ENCODE measurements around the gene CFAP45.

The CFAP45 gene

GRCh38 chr1:159923203-159924024 lies 23.4 kb upstream of the CFAP45 start:
- peak; percentile 85 for DNase-seq (ENCODE audit: low spot score)

- no peak for DNase-seq (ENCODE audit: low spot score)
Observed at GRCh38 chr1:159922511-159923202, 22.7 kb upstream of the CFAP45 start.

- peak; percentile 7 for DNase-seq (ENCODE audit: low spot score)
Observed at GRCh38 chr1:159921700-159922504, 21.9 kb upstream of the CFAP45 start.

GRCh38 chr1:159921251-159921650 lies 21.3 kb upstream of the CFAP45 start:
- DNase-seq (ENCODE audit: low spot score): peak; percentile 12

DNA sequence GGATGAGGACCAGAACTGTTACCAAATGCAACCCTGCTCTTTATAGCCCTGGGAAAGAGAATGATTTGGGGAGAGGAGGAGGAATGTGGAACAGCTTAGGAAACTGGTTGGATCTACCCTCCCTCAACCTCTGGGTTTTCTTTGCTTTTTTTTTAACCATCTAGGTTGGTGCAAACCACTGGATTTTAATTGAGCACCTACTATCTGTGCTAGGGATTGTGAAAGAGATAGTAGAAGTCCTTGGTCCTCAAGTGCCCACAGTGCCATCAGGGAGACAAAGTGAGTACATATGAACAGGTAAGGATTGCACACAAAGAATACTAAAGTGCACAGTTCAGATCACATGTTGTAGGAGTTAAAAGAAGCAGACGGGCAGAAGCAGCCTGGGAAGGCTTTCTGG lies 20.7 kb upstream of the CFAP45 start:
- DNase-seq (ENCODE audit: low spot score): no peak

GRCh38 chr1:159920202-159920601 lies 20.2 kb upstream of the CFAP45 start:
- no peak for DNase-seq (ENCODE audit: low spot score)

- DNase-seq (ENCODE audit: low spot score): no peak
Observed at GRCh38 chr1:159919236-159919865, 19.4 kb upstream of the CFAP45 start.

- no peak for DNase-seq (ENCODE audit: low spot score)
Observed at GRCh38 chr1:159918352-159919200, 18.6 kb upstream of the CFAP45 start.

- no peak for DNase-seq (ENCODE audit: low spot score)
Observed at GRCh38 chr1:159917533-159918351, 17.8 kb upstream of the CFAP45 start.

DNA sequence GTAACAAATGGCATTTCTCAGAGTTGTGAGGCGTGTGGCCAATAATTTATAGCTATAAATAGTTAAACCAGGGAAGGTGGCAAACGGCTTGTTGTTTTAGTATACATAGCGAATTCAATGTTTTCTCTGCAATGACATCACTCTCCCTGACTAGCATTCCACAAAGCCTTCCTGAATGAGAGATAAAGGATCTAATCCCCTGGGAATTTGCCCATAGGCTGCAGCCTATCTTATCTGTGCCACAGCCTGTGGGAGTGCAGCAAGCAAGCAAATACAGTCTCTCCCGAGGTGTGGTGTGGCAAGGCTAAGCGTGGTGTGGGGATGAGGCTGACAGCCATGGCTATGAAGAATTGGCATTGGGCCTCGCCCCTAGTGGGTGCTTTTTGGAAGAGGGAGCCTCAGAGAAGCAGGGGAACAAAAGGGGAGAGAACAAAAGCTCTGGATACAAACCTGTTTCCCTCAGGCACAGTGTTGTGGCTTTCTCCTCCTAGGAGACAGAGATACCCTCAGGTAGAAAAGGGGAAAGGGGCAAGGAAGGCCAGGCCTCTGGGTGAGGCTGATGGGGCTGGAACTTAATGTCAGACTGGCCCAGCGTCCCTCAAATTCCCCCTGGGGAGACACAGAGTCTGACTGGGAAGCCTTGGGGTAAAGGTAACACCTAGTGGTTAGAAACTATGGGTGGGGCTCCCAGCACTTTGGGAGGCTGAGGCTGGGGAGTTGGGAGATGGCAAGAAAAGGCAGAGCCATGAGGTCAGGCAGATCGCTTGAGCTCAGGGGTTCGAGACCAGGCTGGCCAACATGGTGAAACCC lies 16.5 kb upstream of the CFAP45 start:
- DNase-seq (ENCODE audit: low spot score): no peak

DNA sequence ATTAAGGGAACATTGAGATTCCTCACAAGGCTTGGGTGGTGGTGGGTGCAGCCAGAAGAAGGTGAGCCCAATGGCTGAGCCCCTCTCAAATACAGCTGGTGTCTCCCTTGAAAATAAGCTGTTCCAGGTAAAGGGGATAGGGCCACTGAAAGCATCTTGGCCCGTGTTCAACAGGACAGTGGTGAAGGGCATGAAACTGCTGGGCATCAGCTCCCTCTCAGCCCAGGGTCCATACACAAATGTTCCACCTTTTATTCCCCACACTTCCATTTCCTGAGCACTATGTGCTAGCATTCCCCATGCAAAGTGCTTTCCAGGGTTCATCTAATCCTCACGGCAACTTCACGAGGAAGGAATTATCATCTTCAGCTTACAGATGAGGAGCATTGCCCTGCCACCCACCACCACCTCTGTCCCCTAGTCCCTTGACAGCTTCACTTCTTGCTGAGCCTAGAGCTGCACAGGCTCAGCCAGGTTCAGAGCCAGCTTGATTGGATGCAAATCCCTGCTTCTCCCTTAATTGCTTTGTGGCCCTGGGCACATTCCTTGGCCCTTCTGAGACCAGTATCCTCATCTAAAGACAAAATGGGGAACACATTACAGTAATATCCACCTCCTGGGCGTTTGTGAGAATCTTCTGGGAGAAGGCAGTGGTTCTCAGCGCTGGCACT lies 15.7 kb upstream of the CFAP45 start:
- no peak for DNase-seq (ENCODE audit: low spot score)

DNA sequence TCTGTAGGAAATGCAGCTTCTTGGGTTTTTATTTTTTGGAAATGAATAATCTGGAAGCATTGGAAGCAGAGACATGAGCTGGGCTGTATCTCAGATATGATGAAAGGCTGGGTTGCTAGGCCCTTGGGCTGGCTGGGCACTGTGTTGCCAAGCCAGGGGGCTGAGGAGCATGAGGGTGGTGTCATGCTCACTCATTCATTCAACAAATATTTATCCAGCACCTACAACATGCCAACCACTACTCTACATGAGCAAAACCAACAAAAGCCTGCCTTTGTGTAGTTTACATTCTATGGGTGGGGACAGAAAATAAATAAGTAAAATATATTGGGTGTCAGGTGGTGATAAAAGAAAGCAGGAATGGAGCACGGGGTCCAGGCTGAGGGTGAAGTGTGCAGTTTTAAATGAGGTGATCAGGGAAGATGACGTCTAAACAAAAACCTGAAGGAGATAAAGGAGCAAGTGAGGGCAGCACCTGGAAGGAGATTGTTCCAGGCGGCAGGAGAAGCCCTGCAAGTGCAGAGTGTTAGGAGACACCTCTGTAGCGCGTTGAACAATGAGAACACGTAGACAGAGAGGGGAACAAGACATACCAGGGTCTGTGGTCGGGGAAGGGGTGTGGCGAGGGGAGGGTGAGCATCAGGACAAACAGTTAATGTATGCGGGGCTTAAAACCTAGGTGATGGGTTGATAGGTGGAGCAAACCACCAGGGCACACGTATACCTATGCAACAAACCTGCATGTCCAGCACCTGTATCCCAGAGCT lies 14.5 kb upstream of the CFAP45 start:
- no peak for DNase-seq (ENCODE audit: low spot score)

DNA sequence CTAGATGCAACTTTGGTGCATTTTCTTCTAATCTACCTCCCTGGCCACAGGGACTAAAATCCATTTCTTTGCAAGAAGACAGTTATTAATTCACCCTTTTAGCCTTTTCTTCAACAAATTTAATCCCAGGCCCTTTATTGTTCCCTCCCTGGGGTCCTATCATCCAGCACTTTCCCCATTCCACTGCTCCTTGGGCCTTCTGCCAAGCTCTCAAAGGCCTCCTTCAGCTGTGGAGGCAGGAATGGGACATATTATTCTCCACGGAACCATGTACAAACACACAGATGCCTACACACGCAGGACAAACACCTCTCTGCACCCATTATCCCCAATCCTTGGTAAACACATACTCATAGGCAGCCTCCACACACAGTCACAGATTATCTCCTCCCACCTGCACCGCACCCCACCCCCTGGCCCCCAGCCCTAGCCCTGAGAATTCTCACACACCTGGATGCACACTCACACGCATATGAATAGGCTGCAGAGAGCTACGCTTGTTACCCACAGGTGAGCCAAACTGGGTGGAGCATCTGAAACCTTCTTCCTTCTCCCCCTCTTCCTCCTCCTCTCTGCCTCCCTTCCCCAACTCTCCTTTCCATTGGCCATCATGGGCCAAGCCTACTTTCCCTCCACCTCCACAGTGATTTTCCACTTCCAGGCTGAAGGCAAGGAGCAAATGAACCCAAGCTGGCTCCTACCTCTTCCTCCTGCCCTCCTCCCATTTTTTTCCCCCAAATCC lies 13.7 kb upstream of the CFAP45 start:
- no peak for DNase-seq (ENCODE audit: low spot score)

DNA sequence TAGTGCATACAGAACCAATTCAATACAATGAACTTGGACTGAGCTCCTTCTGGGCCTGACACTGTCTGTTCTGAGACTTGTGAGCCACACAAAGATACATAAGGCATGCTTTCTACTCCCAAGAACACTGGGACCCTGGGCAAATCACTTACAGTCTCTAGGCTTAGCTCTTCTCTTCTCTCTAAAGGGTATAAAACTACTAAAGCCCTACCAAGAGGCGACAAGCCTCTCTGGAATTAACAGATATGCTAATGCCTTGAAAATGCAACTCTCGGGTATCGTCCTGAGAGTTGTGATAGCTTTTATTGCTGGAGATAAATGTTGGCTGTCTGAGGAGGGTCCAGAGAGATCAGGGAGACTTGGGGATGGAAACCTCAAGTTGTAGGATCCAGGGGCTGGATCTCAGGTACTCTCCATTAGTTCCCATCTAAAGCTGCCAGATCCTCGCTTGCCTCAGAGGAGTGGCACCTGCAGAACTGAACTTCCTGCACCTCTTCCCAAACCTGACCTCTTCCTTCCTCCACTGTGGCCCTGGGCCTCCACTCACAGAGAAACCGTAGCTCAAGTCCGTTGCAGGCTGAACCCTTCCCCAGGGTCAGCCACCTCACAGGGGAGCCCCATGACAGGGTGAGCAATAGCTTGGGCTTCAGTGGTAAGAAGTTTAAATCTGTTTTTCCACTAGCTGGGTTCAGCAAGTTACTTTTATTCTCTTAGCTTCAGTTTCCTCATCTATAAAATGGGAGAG lies 11.5 kb upstream of the CFAP45 start:
- DNase-seq (ENCODE audit: low spot score): peak; percentile 15

DNA sequence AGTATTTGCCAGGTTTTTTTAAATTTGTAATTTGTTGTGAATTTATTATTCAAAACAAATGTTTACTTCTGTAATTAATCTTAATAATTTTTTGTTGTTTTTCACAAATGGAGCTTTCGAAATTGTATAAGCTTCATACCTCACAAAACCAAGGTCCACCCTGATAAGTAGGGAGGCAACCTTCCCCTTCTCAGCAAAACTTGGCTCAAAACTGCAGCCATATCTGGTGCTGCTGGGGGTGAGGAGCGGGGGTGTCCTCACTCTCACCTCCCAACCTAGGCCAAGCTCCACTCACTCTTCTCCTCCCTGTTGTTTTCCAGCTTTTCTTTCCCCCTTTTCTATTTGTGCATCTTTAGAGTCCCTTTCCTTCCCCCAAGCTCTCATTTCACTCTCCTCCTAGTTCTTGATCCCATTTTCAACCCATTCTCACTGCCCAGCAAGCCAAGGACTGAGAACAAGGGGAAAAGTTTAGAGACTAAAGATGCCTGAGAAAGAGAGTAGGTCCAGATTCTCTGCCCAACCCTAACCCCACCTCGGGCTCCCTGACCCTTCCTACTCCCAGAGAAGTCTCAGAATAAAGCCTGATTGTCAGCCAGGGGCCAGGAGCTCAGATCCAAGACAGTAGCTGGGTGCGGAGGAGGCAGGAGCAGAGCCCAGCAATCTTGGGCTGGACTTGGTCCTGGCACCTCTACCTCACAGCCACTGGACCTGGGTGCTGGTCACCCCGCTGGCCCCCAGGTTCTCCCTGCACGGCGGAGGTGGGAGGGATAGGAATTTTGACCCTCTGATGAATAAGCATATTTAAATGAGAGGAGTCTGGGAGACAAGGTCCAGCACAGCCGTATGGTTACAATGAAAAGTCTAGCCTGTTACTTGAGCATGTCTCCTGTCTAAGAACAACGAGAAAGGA lies 8.3 kb upstream of the CFAP45 start:
- no peak for DNase-seq (ENCODE audit: low spot score)

GRCh38 chr1:159906960-159907359 lies 7.0 kb upstream of the CFAP45 start:
- DNase-seq (ENCODE audit: low spot score): no peak
